Keratinocyte (primary cell): ENCODE data around the gene NUDT21. TPM values are rescaled to one million over a fixed set of nuclear protein-coding genes. Genes with fewer than 3 reads are reported as not detected.
A peak's percentile ranks its signal among the peaks of the same experiment; 100 is the strongest.

Source experiments
- DNase-seq: peaks from one replicate; pipeline ENCODE4 v3.0.0-alpha.2; 2011; ENCODE audit warnings: low read depth, missing footprints, low spot score
- FAIRE-seq: peaks from 2 replicates; lab custom pipeline; 2011; peaks lifted over from hg19 to GRCh38; lab: Jason Lieb, UNC
- H2AFZ ChIP-seq: 2 replicates; pipeline ENCODE4 v1.6.0; 2012; ENCODE audit warnings: low read length, control low read depth, inconsistent platforms; ENCODE audit not compliant: control insufficient read depth
- H3K27ac ChIP-seq: 2 replicates; pipeline ENCODE4 v1.5.1; 2011; ENCODE audit warnings: low read length; ENCODE audit not compliant: control insufficient read depth, insufficient read depth
- H3K27me3 ChIP-seq: 3 replicates; pipeline ENCODE4 v1.6.0; 2011; ENCODE audit warnings: low read length; ENCODE audit not compliant: control insufficient read depth, insufficient read depth; ENCODE audit errors: extremely low read depth
- H3K36me3 ChIP-seq, 2 experiments: 2 replicates in 1 of 2; 3 replicates in 1 of 2; pipeline ENCODE4 v1.5.1; 2011; ENCODE audit warnings: low read length in 2 of 2, mild to moderate bottlenecking in 1 of 2; ENCODE audit not compliant: control insufficient read depth in 2 of 2, insufficient read depth in 2 of 2; ENCODE audit errors: extremely low read depth in 1 of 2
- H3K4me1 ChIP-seq: 3 replicates; pipeline ENCODE4 v1.5.1; 2011; ENCODE audit warnings: low read length; ENCODE audit not compliant: control insufficient read depth, insufficient read depth; ENCODE audit errors: extremely low read depth
- H3K4me2 ChIP-seq: 3 replicates; pipeline ENCODE4 v1.6.0; 2011; ENCODE audit warnings: low read depth, low read length; ENCODE audit not compliant: control insufficient read depth, insufficient read depth; ENCODE audit errors: extremely low read depth
- H3K4me3 ChIP-seq, 3 experiments: fragments of 200-600 bp in 1 of 3; sonication (generic) in 1 of 3; 2 replicates in 2 of 3; 3 replicates in 1 of 3; pipeline ENCODE4 v1.5.1; 2011 to 2016; ENCODE audit warnings: low read length in 3 of 3, mild to moderate bottlenecking in 3 of 3, control low read depth in 2 of 3, inconsistent platforms in 1 of 3, low read depth in 1 of 3, mixed read lengths in 1 of 3, mixed run types in 1 of 3, moderate library complexity in 1 of 3; ENCODE audit not compliant: control insufficient read depth in 2 of 3, insufficient read depth in 2 of 3; ENCODE audit errors: extremely low read depth in 1 of 3
- H3K79me2 ChIP-seq: 2 replicates; pipeline ENCODE4 v1.6.0; 2012; ENCODE audit warnings: low read length; ENCODE audit not compliant: control insufficient read depth, insufficient read depth
- H3K9ac ChIP-seq: 3 replicates; pipeline ENCODE4 v1.6.0; 2011; ENCODE audit warnings: low read length; ENCODE audit not compliant: control insufficient read depth, insufficient read depth; ENCODE audit errors: extremely low read depth
- H3K9me1 ChIP-seq: 3 replicates; pipeline ENCODE4 v1.6.0; 2011; ENCODE audit warnings: low read length; ENCODE audit not compliant: control insufficient read depth, insufficient read depth; ENCODE audit errors: extremely low read depth
- H3K9me3 ChIP-seq: 2 replicates; pipeline ENCODE4 v1.5.1; 2012; ENCODE audit warnings: low read depth, low read length; ENCODE audit not compliant: control insufficient read depth
- H4K20me1 ChIP-seq: 3 replicates; pipeline ENCODE4 v1.6.0; 2011; ENCODE audit warnings: low read length; ENCODE audit not compliant: control insufficient read depth, insufficient read depth; ENCODE audit errors: extremely low read depth
- EZH2 ChIP-seq: IDR thresholded peaks from one replicate; pipeline ENCODE4 v1.6.1; 2012; ENCODE audit warnings: inconsistent platforms, mild to moderate bottlenecking, low read length, moderate library complexity
- dilution Hi-C: fragments of 300-500 bp; cut with MboI; formaldehyde crosslinking; loops from one replicate; pipeline ENCODE4 v1.7.0; 2020; ENCODE audit warnings: low sequenced_read_pairs; ENCODE audit not compliant: extremely low pct_ligation_motif_present
- polyA plus RNA-seq, 5 experiments: library from polyadenylated mRNA; depleted of rRNA in 3 of 5; stranded (reverse) in 3 of 5; stranded (forward) in 1 of 5; unstranded in 1 of 5; fragments of >200 nt; gene quantifications; 1 replicate in 1 of 5; 2 replicates in 3 of 5; 3 replicates in 1 of 5; pipeline versions ENCODE4 v1.2.1 to v1.2.3, GENCODE V29; 2011 to 2012; ENCODE audit warnings: missing spikeins in 2 of 5, low read depth in 1 of 5, low replicate concordance in 1 of 5
- TF ChIP-seq, protein P1 (sequence below), 3 experiments: IDR thresholded peaks in 1 of 3; conservative IDR thresholded peaks in 1 of 3; optimal IDR thresholded peaks in 1 of 3; 2 replicates in 2 of 3; 3 replicates in 1 of 3; pipeline versions ENCODE3 to v1.5.1; 2011; ENCODE audit warnings: low read length in 3 of 3, mild to moderate bottlenecking in 3 of 3, moderate library complexity in 2 of 3, control low read depth in 1 of 3, inconsistent platforms in 1 of 3; ENCODE audit not compliant: insufficient read depth in 2 of 3; ENCODE audit errors: extremely low read depth in 1 of 3

Gene NUDT21
- polyA plus RNA-seq, 1 donor (not counting 4 experiments of a cell fraction or from before 2014, with no cell fraction given) = 98.2 TPM

DNA sequence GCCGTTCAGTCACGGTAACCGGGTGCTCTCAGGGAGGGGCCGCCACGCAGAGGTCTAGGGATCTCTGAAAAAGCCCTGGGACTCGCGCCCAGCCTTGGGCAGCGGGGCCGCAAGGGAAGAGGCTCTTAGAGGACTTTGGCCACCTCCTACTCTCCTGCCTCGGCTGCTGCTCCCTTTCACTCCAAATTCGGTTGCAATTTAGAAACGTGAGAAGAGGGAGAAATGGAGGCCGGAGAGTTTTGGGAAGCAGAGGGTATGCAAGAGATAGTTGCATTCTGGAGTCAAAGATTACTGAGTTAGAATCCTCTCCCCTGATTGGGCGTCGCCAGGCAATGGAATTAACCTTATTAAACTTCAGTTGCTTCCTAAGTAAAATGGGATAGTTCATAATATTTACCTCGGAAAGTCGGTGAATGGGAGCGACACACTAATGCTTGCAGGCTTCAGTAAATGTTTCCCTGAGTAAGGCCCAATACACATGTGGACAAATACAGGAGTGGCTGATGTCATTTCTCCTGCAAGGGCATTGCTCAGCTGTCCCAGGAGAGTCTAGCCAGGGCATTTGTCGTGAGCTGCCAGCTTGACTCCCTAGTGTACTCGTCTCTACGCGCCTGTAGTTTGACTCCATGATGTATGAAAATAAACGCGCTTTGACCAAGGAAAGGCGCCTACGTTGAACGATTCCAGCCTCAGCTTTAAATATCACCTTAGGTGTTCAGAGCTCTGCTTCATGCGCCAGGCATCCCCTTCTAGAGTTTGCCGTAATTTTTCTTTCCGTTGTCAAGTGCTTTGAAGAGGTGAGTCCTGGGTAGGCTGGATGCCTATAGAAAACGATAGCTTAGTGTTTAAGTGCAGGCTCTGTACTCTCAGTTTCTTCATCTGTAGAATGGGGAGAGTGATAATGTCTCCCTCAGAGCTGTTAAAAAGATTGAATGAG lies 889 bp upstream of the NUDT21 start:
- dilution Hi-C loops = no loop called here
- H3K4me3 ChIP-seq = peak overlapping the region; percentile 89 to 96 (median 90)
- peak overlapping the region; percentile 87 for H3K27ac ChIP-seq
- peak overlapping the region; percentile 88 for H3K9ac ChIP-seq
- FAIRE-seq (no peak), DNase-seq (no peak)
- no peaks in the 10 kb centered on the region for H4K20me1 ChIP-seq
- H3K4me2 ChIP-seq = peak overlapping the region; percentile 91
- TF ChIP-seq, protein P1, sequence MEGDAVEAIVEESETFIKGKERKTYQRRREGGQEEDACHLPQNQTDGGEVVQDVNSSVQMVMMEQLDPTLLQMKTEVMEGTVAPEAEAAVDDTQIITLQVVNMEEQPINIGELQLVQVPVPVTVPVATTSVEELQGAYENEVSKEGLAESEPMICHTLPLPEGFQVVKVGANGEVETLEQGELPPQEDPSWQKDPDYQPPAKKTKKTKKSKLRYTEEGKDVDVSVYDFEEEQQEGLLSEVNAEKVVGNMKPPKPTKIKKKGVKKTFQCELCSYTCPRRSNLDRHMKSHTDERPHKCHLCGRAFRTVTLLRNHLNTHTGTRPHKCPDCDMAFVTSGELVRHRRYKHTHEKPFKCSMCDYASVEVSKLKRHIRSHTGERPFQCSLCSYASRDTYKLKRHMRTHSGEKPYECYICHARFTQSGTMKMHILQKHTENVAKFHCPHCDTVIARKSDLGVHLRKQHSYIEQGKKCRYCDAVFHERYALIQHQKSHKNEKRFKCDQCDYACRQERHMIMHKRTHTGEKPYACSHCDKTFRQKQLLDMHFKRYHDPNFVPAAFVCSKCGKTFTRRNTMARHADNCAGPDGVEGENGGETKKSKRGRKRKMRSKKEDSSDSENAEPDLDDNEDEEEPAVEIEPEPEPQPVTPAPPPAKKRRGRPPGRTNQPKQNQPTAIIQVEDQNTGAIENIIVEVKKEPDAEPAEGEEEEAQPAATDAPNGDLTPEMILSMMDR (optimal IDR thresholded peaks at IDR 0.05 in 1 of 3, IDR thresholded peaks at IDR 0.05 in 1 of 3, conservative IDR thresholded peaks at IDR 0.05 in 1 of 3; ENCODE audit: extremely low read depth in 1 of 3, insufficient read depth in 2 of 3, low read length in 3 of 3) = no peak
- no peak for TF ChIP-seq EZH2
- H3K36me3 ChIP-seq = peaks cover 21 to 23% of the 10 kb centered on the region in 2 experiments
- peak overlapping the region; percentile 88 for H2AFZ ChIP-seq
- peaks cover 22% of the 10 kb centered on the region for H3K4me1 ChIP-seq
- no peaks in the 10 kb centered on the region for H3K27me3 ChIP-seq
- no peaks in the 10 kb centered on the region for H3K9me3 ChIP-seq
- no peaks in the 10 kb centered on the region for H3K9me1 ChIP-seq
- peaks cover 66% of the 10 kb centered on the region for H3K79me2 ChIP-seq

DNA sequence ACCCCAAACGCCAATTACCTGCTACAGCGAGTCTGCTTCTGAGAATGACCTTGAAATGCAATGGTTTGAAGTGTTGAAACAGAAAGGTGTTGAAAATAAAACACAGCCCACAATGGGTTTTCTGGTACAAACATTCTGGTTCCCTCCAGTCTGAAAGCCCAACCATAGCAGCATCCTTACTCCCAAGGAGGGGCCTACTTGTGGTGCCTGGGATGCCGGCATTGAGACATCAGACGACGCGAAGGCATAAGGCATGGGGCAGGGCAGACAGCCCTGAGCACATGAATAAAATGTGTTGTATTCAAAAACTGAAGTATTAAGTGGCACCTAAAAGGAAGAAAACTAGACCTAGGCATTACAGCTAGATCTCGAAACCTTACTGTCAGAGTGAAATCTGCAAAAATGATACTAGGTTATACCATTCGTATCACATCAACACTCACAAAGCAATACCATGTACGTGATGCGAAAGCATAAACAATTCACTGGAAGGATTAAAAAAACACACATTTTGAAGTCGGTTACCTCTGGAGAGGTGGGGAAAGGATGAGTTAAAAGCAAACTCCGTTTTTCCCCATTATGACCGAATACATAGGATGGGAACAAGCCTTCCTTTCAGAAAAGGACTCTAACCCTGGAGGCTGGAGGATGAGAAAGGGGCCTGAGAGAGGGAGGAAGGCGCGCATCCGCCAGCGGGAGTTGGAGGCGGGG lies 702 bp downstream of the NUDT21 start:
- Histone ChIP-seq H3K9ac (peak overlapping the region; percentile 88), H3K4me1 (peaks cover 22% of the 10 kb centered on the region), H3K4me3 (peak overlapping the region; percentile 89 to 96 (median 90)), H3K36me3 (peaks cover 11 to 23% of the 10 kb centered on the region in 2 experiments), H2AFZ (peak overlapping the region; percentile 90), H3K27ac (peak overlapping the region; percentile 56), H4K20me1 (no peaks in the 10 kb centered on the region), H3K9me1 (no peaks in the 10 kb centered on the region), H3K9me3 (no peaks in the 10 kb centered on the region), H3K4me2 (peak overlapping the region; percentile 95), H3K79me2 (peaks cover 74% of the 10 kb centered on the region), H3K27me3 (no peaks in the 10 kb centered on the region)
- no peak for TF ChIP-seq EZH2
- TF ChIP-seq, protein P1 (optimal IDR thresholded peaks at IDR 0.05 in 1 of 3, IDR thresholded peaks at IDR 0.05 in 1 of 3, conservative IDR thresholded peaks at IDR 0.05 in 1 of 3; ENCODE audit: extremely low read depth in 1 of 3, insufficient read depth in 2 of 3, low read length in 3 of 3) = no peak
- FAIRE-seq = peak; percentile 9
- dilution Hi-C loops = no loop called here
- no peak for DNase-seq
